Endothelial cell (in vitro differentiated cells): ENCODE data around the gene SEMA3D. TPM values are rescaled to one million over a fixed set of nuclear protein-coding genes. Genes with fewer than 3 reads are reported as not detected.

Experiments
- DNase-seq: peaks from one replicate; pipeline ENCODE4 v3.0.0; 2021; ENCODE audit warnings: low spot score
- H3K27ac Mint-ChIP-seq: one replicate; pipeline ENCODE4 v1.8.0; 2021; ENCODE audit warnings: mixed read lengths, inconsistent platforms; ENCODE audit not compliant: unreplicated experiment
- H3K27me3 Mint-ChIP-seq: one replicate; pipeline ENCODE4 v1.8.0; 2021; ENCODE audit warnings: mild to moderate bottlenecking, moderate library complexity, mixed read lengths, inconsistent platforms; ENCODE audit not compliant: unreplicated experiment
- H3K36me3 Mint-ChIP-seq: one replicate; pipeline ENCODE4 v1.8.0; 2021; ENCODE audit warnings: mild to moderate bottlenecking, low read depth, mixed read lengths, inconsistent platforms; ENCODE audit not compliant: unreplicated experiment
- H3K4me1 Mint-ChIP-seq: one replicate; pipeline ENCODE4 v1.8.0; 2021; ENCODE audit warnings: mild to moderate bottlenecking, mixed read lengths, inconsistent platforms; ENCODE audit not compliant: unreplicated experiment
- H3K4me3 Mint-ChIP-seq: one replicate; pipeline ENCODE4 v1.8.0; 2021; ENCODE audit warnings: mild to moderate bottlenecking, mixed read lengths, inconsistent platforms; ENCODE audit not compliant: unreplicated experiment
- H3K9me3 Mint-ChIP-seq: one replicate; pipeline ENCODE4 v1.8.0; 2021; ENCODE audit warnings: mixed read lengths, inconsistent platforms; ENCODE audit not compliant: unreplicated experiment
- total RNA-seq: library from RNA; stranded (reverse); fragmentation: NEBNext Ultra II Directional; extraction: Animal tissue kit (Norgen Biotek cat#: 25700); gene quantifications from one replicate; pipeline ENCODE4 v1.2.1, GENCODE V29; 2021; ENCODE audit not compliant: unreplicated experiment
- TF ChIP-seq, protein P1 (sequence below): fragments of 200-600 bp; sonication (generic); IDR thresholded peaks from one replicate; pipeline ENCODE4 v1.5.0; 2021; ENCODE audit warnings: antibody characterized with exemption; ENCODE audit not compliant: unreplicated experiment

Gene SEMA3D
- total RNA-seq, 1 donor from 2014 or later, result 1.8 TPM

DNA sequence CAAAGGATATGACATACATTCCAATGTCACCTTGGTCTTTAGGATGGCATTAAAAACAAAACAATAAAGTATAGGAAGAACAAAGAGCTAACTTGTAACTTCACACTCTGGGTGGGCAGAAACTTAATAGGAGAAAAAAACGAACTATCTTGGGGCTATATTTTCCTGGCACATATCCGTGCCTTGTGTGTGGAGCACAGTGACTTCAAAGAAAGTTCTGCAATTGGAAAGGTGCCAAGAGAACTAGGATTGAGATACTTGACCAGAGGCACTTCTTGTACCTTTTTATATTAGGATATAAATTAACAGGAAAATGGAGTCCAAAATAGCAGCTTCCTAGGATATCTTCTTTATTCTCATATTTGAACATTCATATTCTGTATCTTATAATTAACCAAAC lies 148.4 kb downstream of the SEMA3D start:
- Mint-ChIP-seq H3K4me3 (no peak overlapping the region), H3K27ac (no peak overlapping the region), H3K4me1 (no peaks in the 10 kb centered on the region), H3K9me3 (no peaks in the 10 kb centered on the region), H3K36me3 (no peaks in the 10 kb centered on the region), H3K27me3 (no peaks in the 10 kb centered on the region)
- TF ChIP-seq, protein P1, sequence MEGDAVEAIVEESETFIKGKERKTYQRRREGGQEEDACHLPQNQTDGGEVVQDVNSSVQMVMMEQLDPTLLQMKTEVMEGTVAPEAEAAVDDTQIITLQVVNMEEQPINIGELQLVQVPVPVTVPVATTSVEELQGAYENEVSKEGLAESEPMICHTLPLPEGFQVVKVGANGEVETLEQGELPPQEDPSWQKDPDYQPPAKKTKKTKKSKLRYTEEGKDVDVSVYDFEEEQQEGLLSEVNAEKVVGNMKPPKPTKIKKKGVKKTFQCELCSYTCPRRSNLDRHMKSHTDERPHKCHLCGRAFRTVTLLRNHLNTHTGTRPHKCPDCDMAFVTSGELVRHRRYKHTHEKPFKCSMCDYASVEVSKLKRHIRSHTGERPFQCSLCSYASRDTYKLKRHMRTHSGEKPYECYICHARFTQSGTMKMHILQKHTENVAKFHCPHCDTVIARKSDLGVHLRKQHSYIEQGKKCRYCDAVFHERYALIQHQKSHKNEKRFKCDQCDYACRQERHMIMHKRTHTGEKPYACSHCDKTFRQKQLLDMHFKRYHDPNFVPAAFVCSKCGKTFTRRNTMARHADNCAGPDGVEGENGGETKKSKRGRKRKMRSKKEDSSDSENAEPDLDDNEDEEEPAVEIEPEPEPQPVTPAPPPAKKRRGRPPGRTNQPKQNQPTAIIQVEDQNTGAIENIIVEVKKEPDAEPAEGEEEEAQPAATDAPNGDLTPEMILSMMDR, result no peak
- DNase-seq, result no peak

DNA sequence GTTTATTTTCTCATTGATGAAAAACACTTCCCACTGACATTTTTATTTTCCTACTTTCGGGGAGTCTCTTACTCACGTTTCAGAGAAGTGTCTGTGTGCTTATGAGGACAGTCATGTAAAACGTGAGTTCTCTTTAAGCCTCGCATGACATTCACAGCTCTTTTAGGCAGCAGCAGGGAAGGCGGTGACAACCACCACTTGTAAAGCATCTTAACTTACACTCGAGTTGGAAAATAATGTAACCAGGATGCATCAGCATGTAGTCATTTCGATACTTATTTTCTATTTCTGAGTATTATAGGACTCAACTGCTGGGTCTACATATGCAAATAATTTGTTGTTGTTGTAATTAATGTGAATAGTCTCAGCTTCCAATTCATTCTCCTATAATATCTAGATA lies 153.6 kb downstream of the SEMA3D start:
- Mint-ChIP-seq H3K9me3 (no peaks in the 10 kb centered on the region), H3K4me1 (no peaks in the 10 kb centered on the region), H3K4me3 (no peak overlapping the region), H3K27ac (no peak overlapping the region), H3K27me3 (no peaks in the 10 kb centered on the region), H3K36me3 (no peaks in the 10 kb centered on the region)
- DNase-seq, result no peak
- TF ChIP-seq, protein P1, result no peak

DNA sequence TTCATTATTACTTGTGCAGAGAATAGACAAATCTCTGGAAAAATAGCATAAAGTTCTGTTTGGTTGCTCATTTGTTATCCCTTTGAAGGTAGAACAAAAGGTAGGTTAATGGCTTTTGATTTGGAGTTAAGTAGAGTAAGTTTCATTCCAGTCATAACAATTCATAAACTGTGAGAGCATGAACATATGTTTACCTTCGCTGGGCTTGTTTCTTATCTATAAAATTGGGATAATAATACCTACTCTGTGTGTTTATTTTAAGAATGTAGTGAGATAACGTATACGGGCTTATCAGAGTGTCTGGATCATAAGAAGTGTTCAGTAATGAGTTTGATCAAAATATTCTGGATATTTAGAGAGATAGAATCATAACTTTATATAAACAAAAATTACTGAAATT lies 155.4 kb downstream of the SEMA3D start:
- Mint-ChIP-seq H3K36me3 (no peaks in the 10 kb centered on the region), H3K9me3 (no peaks in the 10 kb centered on the region), H3K4me1 (no peaks in the 10 kb centered on the region), H3K27me3 (no peaks in the 10 kb centered on the region), H3K4me3 (no peak overlapping the region), H3K27ac (no peak overlapping the region)
- TF ChIP-seq, protein P1, result no peak
- no peak for DNase-seq

DNA sequence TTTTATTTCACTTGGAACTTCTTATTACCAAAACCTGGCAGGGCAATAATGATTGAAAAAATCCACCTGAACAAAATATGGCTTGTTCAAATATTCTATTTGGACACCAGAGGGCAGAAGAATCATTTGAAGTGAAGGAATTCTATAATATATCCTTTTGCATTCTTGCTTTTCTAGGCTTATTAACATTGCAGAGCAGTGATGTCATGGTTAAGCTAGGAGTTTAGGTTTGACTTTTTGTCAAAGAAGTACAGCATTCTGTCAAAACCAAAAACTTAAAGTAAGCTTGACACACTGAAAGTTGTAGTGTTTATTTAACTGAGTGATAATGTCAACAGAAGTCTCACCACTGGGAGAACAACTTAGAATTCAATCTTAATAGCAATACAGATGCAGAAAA lies 156.0 kb downstream of the SEMA3D start:
- DNase-seq, result no peak
- no peak overlapping the region for H3K4me3 Mint-ChIP-seq

DNA sequence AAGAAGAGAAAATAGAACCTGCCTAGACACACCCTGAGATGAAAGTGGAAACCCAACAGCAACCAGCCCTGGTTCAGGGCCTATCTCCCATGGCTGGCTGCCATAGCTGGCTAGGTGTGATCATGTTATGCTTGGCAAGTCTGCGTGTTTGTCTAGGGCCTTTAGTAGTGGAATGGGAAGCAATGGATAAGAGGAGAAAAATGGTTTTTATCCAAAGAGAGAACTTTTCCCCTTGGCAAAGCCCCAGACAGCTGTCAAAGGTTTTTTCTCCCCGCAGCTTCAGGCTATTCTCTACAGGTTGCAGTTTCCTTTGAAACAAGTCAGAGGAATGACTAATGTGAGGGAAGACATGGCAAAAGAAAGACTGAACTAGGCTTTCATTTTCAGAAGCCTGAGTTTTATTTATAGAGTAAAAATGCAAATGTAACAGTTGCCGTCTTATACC lies 161.5 kb downstream of the SEMA3D start:
- DNase-seq, result no peak
- H3K4me1 Mint-ChIP-seq, result no peaks in the 10 kb centered on the region
- no peaks in the 10 kb centered on the region for H3K36me3 Mint-ChIP-seq
- H3K27me3 Mint-ChIP-seq, result no peaks in the 10 kb centered on the region
- H3K4me3 Mint-ChIP-seq, result no peak overlapping the region
- H3K9me3 Mint-ChIP-seq, result no peaks in the 10 kb centered on the region
- no peak overlapping the region for H3K27ac Mint-ChIP-seq
- TF ChIP-seq, protein P1, result no peak

More for the DNA sequence above, 156.0 kb downstream of the SEMA3D start:
- Mint-ChIP-seq H3K36me3 (no peaks in the 10 kb centered on the region), H3K4me1 (no peaks in the 10 kb centered on the region), H3K9me3 (no peaks in the 10 kb centered on the region), H3K27ac (no peak overlapping the region), H3K27me3 (no peaks in the 10 kb centered on the region)
- TF ChIP-seq, protein P1, result peak; percentile 73
